ENCODE results near the gene C17orf58. TPM values are rescaled to one million over a fixed set of nuclear protein-coding genes. Genes with fewer than 3 reads are reported as not detected.
"Not testable (repeated sequence)": the region's sequence is repeated elsewhere in the genome, so short reads cannot be mapped to it uniquely, and the experiment has no call there.

The C17orf58 gene
- total RNA-seq, 1 experiment from 2014 or later, result 23.8 TPM

DNA sequence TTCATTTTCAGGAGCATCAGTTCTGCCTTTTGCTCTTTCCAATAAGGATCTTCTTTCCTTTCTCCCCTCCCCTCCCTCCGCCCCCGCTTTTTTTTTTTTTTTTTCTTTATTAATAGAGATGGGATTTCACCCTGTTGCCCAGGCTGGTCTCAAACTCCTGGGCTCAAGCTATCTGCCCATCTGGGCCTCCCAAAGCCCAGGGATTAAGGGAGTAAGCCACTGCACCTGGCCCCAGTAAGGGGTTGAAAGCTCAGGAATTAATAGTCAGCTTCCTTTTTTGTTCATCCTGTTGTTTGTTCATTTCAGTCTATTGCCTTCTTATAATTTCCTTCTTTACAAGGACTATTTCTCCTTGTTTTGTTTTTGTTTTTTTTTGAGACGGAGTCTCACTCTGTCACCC is 7.9 kb upstream of the C17orf58 start:
- DNase-seq (ENCODE audit: low read depth), result no peak

- no peak for DNase-seq (ENCODE audit: low read depth)
Observed at GRCh38 chr17:67999291-67999911, 3.1 kb upstream of the C17orf58 start.

DNA sequence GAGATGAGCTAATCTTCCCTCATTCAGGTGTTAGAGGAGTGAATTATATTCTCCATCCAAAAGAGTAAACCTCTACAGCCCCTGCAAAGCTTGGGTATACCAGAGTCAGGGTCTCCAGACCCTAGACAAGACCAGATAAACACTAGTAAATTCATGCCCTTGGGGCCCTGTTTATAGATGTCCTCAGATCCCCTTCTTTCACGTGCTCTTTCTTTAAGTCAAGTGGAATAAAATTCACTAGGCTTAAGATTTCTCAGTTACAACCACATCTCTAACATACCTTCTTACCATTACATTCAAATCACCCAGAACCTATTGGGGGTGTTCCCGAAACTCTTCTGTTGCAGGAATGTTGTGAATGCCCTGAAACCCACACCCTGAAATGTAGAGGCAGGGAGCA is 2.2 kb upstream of the C17orf58 start:
- DNase-seq (ENCODE audit: low read depth), result no peak

- peak; percentile 9 for DNase-seq (ENCODE audit: low read depth)
Observed at GRCh38 chr17:67995570-67996263, 552 bp downstream of the C17orf58 start.

GRCh38 chr17:67994817-67995569 is 1.3 kb downstream of the C17orf58 start:
- peak; percentile 71 for DNase-seq (ENCODE audit: low read depth)

- peak; percentile 7 for DNase-seq (ENCODE audit: low read depth)
Observed at GRCh38 chr17:67993998-67994361, 2.3 kb downstream of the C17orf58 start.

DNA sequence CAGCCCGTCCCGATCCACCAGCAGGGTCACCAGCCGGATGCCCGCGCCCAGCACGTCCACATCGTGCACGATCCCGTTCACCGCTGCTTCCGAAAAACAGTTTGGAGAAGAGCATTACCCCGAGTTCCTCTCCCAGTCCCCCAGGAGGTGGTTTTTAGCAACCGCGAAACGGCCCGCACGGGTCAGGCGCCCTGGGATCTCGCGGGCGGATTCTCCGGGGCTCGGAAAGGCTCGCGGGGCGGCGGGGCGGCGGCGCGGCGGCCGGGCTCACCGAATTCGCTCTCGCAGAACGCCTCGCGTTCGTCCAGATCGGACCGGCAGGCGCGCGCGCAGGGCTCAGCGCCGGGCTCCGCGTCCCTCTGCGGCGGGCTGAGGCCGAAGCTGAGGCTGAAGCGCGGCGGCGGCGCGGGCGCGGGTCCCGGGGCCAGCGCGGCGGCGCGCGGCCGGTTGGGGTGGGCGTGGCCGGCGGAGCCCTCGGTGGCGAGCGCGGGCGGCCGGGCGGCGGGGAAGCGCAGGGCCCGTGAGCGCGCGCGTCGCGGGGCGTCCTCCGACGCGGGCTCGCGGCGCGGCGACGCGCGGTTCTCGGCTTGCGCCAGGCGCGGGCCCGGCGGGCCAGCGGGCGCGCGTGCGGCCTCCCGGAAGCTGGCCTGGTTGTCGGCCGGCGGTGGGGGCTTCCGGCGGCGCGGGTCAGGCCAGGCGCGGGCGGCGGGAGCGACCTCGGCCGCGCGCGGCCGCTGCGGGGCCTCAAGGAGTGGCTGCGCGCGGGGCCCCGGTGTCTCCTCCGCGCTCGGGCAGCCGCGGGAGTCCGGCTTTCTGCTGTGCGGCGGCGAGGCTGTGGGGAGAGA is 2.9 kb downstream of the C17orf58 start:
- peak; percentile 81 for DNase-seq (ENCODE audit: low read depth)

GRCh38 chr17:67992548-67993152 is 3.6 kb downstream of the C17orf58 start:
- DNase-seq (ENCODE audit: low read depth), result no peak

DNA sequence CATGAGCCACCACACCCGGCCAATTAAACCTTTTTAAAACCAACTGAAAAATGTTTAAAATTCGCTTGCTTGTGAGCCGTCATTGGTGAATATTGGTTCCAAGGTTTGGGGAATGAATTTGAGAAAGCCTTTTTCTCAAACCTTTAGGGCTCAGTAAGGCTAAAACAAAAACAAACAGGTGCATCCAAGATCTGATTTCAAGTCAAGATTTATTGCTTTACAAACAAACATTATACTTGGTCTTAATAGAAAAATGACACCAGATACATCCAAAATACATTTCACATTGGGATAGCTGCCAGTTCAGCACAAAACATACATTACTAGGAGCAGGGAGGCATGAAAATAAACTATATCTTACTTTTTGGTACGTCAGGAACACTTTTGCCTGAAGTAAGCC is 5.4 kb downstream of the C17orf58 start:
- no peak for DNase-seq (ENCODE audit: low read depth)

DNA sequence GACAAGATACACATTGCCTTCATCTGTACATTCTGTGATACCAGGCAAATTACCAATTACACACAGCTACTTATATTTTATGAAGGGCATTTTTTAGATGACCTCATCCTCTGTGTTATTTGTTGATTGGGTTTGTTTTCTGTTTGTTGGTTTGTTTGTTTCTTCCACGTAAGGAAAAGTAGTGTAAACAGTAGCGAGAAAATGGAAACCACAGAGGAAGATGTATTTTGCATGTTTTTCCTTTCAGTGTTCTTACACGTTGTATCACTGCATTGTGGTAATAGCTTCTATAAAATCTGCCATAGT is 12.9 kb downstream of the C17orf58 start:
- DNase-seq (ENCODE audit: low read depth), result no peak

DNA sequence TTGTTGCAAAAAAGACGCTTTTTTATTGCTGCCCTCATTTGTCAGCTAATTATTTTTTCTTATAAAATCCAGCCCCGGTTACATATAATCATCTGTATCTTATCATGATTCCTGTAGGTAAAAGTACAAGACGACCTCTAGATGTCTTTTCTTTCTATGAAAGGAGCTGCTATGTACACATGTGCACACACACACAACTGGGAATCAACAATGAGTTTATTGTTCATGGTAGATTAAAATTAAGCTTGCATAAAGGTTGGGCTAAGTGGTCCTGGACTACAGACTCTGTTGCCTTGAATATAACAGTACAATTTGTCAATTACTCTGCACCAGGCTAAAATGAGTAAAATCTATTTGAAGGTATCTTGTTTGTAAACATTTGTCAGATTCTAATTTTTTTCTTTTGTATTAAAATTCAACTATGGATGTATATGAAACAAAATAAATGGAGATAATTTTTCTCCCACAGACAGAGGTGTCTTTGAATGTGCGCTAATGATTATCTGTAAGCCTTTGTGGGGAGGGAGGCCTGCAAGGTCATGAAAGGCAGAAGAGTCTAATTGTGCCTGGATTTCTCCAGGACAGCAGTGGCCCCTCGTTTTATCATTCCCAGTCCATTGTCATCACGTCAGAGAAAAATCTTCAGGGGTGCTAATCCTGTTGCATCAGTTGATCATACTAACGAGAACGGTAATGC is 13.4 kb downstream of the C17orf58 start:
- DNase-seq (ENCODE audit: low read depth), result no peak

DNA sequence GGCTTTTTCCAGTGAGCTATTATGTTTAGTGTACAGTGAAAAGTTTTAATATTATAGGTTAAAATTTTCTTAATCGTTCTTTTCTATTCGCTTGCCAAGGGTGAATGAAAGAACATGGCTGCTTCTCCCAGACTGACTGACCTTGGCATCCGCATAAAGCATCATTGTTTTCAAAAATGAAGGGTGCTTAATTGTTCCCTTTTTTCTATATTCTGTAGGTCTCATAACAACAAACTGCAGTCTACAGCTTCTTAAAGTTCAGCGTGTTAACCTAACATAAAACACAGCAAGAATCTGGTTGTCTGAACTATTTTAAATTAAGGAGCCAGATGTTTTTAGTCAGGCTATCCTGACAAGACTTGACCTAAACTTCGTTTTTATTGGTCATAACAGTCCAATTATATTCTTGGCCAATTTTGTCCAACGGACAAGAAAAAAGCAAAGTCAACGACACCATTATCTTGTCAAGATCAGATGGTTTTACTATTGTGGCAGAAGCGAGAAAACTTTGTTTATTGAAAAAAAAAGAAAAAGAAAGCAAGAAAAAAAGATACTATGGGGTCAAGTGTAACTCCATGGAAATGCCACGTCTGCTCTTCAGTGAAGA is 14.1 kb downstream of the C17orf58 start:
- DNase-seq (ENCODE audit: low read depth), result no peak

DNA sequence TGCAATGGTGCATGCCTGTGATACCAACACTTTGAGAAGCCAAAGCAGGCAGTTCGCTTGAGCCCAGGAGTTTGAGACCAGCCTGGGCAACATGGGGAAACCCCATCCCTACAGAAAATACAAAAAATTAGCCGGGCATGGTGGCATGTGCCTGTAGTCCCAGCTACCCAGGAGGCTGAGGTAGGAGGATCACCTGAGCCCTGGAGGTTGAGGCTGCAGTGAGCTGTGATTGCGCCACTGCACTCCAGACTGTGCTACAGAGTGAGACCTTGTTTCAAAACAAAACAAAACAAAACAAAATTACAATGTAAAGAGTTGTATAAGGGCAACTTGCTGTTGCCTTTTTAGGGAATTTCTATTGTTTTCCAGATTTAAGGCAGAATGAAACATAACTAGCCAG is 15.4 kb downstream of the C17orf58 start:
- not testable (repeated sequence) for DNase-seq (ENCODE audit: low read depth)

GRCh38 chr17:67980456-67980855 is 15.8 kb downstream of the C17orf58 start:
- DNase-seq (ENCODE audit: low read depth), result no peak

DNA sequence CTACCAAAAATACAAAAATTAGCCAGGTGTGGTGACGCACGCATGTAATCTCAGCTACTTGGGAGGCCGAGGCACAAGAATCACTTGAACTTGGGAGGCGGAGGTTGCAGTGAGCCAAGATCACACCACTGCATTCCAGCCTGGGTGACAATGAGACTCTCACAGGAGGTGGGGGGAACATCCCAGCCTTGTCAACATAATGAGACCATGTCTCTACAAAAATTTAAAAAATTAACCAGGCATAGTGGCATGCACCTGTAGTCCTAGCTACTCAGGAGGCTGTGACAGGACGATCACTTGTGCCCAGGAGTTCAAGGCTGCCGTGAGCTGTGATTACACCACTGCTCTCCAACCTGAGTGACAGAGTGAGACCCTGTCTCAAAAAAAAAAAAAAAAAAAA is 20.0 kb downstream of the C17orf58 start:
- not testable (repeated sequence) for DNase-seq (ENCODE audit: low read depth)

- no peak for DNase-seq (ENCODE audit: low read depth)
Observed at GRCh38 chr17:67974598-67975066, 21.6 kb downstream of the C17orf58 start.

GRCh38 chr17:67974185-67974584 is 22.1 kb downstream of the C17orf58 start:
- no peak for DNase-seq (ENCODE audit: low read depth)

DNA sequence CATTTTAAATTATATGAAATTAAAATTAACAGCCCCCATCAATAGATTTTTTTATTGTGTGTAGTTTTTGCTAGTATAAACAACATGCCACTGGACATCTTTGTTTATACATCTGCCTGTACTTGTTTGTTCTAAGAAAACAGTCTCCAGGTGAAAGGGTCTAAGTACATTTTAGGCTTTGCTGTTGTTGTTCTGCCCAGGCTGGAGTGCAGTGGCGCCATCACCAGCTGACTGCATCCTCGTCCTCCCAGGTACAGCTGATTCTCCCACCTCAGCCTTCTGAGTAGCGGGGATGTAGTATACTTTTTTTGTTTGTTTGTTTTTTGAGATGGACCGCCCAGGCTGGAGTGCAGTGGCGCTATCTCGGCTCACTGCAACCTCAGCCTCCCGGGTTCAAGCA is 25.5 kb downstream of the C17orf58 start:
- DNase-seq (ENCODE audit: low read depth), result no peak

- DNase-seq (ENCODE audit: low read depth), result peak; percentile 56
Observed at GRCh38 chr17:67963145-67963572, 33.1 kb downstream of the C17orf58 start.

DNA sequence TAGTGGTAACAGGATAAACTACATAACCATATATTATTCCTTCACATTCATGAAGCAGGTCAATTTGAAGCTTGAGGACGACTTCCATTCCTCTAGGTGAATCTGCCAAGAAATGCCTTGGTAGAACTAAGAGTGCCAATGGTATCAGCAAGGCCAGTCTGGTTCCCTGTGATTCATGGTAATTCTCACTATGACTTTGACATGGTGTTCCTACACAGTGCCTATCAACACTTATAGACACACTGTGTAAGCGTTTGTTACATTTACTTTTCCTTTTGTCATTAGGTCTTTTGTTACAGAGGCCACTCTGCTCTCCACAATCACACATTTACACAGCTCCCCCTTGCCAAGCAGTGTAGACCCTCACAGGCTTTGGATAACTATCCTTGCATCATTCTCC is 34.1 kb downstream of the C17orf58 start:
- DNase-seq (ENCODE audit: low read depth), result not testable (repeated sequence)

- not testable (repeated sequence) for DNase-seq (ENCODE audit: low read depth)
Observed at GRCh38 chr17:67960276-67960675, 36.0 kb downstream of the C17orf58 start.

Data from RPMI7951 (cell line).